ENCODE data around the gene RTL9.

RTL9 gene

DNA sequence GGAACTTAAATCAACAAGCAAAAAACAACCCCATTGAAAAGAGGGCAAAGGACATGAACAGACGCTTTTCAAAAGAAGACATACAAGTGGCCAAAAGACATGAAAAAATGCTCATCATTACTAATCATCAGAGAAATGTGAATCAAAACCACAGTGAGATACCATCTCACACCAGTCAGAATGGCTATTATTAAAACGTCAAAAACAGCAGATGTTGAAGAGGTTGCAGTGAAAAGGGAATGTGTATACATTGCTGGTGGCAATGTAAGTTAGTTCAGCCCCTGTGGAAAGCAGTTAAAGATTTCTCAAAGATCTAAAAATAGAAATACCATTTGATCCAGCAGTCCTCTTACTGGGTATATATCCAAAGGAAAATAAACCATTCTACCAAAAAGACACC lies 22.6 kb downstream of the RTL9 start:
- TF ChIP-seq CTCF (IDR thresholded peaks at IDR 0.05; ENCODE audit: low read depth, low read length, missing control alignments): no peak
- H3K4me3 ChIP-seq (replicated peaks; ENCODE audit: low read depth, low read length): no peak overlapping the region
- DNase-seq (ENCODE audit: extremely low read depth, low read depth): no peak

DNA sequence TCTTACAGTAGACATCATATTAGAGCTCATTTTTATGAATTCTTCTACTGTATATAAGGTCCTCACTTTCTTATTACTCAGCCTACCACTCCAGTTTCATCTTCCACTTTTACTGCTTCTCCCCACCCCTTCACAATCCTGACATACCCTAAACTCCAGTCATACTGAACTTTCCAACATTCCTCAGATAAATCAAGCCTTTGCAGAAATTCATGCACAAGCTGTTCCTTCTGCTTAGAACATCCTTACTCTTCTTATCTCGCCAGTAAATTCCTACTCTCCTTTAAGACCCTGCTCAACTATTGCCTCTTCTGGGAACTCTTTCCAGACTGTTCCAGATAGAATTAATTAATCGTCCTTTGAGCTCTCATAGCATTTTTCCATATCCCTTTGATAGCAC lies 24.8 kb downstream of the RTL9 start:
- no peak for DNase-seq (ENCODE audit: extremely low read depth, low read depth)
- no peak overlapping the region for H3K4me3 ChIP-seq (replicated peaks; ENCODE audit: low read depth, low read length)
- no peak for TF ChIP-seq CTCF (IDR thresholded peaks at IDR 0.05; ENCODE audit: low read depth, low read length, missing control alignments)

DNA sequence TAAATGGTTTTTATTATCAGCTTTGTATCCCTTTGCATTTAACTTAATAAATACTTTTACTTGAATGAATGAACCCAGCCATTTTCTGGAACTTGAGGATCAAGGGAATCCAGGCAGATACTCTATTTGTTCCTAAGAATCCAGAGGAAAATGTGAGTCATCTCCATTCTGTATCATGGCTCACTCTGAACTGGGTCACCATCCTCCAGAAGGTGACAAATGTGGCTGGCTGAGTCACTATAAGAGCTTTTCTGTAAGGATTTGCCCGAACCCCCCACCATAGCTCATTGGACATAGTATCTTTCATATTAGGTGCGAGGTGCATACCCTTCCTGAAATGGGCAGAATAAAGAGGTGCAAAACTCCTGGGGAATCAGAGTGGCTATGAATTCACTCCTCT lies 25.8 kb downstream of the RTL9 start:
- H3K4me3 ChIP-seq (replicated peaks; ENCODE audit: low read depth, low read length): no peak overlapping the region
- DNase-seq (ENCODE audit: extremely low read depth, low read depth): peak; percentile 29
- TF ChIP-seq CTCF (IDR thresholded peaks at IDR 0.05; ENCODE audit: low read depth, low read length, missing control alignments): no peak

DNA sequence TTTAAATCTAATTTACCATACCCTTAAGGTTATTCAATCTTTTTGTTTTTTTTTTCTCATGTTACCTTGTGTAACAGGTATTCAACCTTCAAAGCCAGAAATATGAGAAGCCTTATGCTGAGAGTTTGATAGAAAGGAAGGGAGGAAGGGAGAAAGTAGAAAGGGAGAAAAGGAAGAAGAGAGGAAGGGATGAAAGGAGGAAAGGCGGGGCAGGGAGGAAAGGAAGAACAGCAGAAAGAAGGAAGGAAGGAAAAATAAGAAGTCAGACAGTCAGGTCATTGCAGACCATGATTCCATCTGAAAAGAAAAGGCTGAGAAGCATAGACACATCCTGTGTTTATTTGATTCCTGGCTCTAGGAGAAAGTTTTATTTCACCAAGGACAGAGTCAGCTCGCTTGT lies 30.9 kb downstream of the RTL9 start:
- TF ChIP-seq CTCF (IDR thresholded peaks at IDR 0.05; ENCODE audit: low read depth, low read length, missing control alignments): no peak
- DNase-seq (ENCODE audit: extremely low read depth, low read depth): no peak
- no peak overlapping the region for H3K4me3 ChIP-seq (replicated peaks; ENCODE audit: low read depth, low read length)

- DNase-seq (ENCODE audit: extremely low read depth, low read depth): no peak
- no peak overlapping the region for H3K4me3 ChIP-seq (replicated peaks; ENCODE audit: low read depth, low read length)
- no peak for TF ChIP-seq CTCF (IDR thresholded peaks at IDR 0.05; ENCODE audit: low read depth, low read length, missing control alignments)
Observed at GRCh38 chrX:110391086-110391485, 32.4 kb downstream of the RTL9 start.

DNA sequence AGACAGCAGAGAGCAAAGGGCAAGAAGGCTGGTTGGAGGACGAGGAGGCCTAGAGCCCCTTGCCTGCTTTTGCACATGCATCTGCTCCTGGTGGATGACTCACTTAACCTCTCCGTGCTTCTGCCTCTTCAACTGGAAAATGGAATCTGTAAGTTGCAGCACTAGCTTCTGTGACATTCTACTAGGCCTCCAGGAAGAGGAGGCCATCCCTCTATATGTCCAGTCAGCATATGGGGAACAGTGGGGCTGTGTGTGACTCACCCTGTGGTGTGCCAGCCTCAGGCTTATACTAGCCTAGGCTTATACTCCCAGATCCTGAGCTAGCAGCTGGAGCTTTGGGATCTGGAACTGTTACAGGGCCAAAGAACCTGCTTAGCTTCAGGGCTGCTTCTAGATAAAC lies 36.0 kb downstream of the RTL9 start:
- DNase-seq (ENCODE audit: extremely low read depth, low read depth): peak; percentile 68
- H3K4me3 ChIP-seq (replicated peaks; ENCODE audit: low read depth, low read length): no peak overlapping the region
- no peak for TF ChIP-seq CTCF (IDR thresholded peaks at IDR 0.05; ENCODE audit: low read depth, low read length, missing control alignments)

- TF ChIP-seq CTCF (IDR thresholded peaks at IDR 0.05; ENCODE audit: low read depth, low read length, missing control alignments): no peak
- H3K4me3 ChIP-seq (replicated peaks; ENCODE audit: low read depth, low read length): no peak overlapping the region
- no peak for DNase-seq (ENCODE audit: extremely low read depth, low read depth)
Observed at GRCh38 chrX:110395877-110396276, 37.2 kb downstream of the RTL9 start.
